Smooth muscle cell (in vitro differentiated cells): Measurements from ENCODE around the gene ACACB. TPM values are rescaled to one million over a fixed set of nuclear protein-coding genes. Genes with fewer than 3 reads are reported as not detected.

ENCODE experiments used
- DNase-seq: peaks from one replicate; lab custom pipeline; 2025; ENCODE audit not compliant: unreplicated experiment; lab: John Stamatoyannopoulos, UW
- H2AFZ ChIP-seq: fragments of 200-600 bp; sonication (generic); 2 replicates; pipeline ENCODE4 v1.6.0; 2016; ENCODE audit warnings: antibody characterized with exemption, low read depth, mild to moderate bottlenecking
- H3F3A ChIP-seq: fragments of 200-600 bp; sonication (generic); 2 replicates; pipeline ENCODE4 v1.6.0; 2017; ENCODE audit warnings: antibody characterized with exemption, low read depth
- H3K27ac ChIP-seq: fragments of 200-600 bp; sonication (generic); 2 replicates; pipeline ENCODE4 v1.5.1; 2016; ENCODE audit warnings: low read depth, mild to moderate bottlenecking
- H3K27me3 ChIP-seq: fragments of 200-600 bp; sonication (generic); 2 replicates; pipeline ENCODE4 v1.6.1; 2016; ENCODE audit warnings: low read depth, mild to moderate bottlenecking
- H3K36me3 ChIP-seq: fragments of 200-600 bp; sonication (generic); 2 replicates; pipeline ENCODE4 v1.5.1; 2016; ENCODE audit warnings: low read depth
- H3K4me1 ChIP-seq: fragments of 200-600 bp; sonication (generic); 2 replicates; pipeline ENCODE4 v1.5.1; 2016; ENCODE audit warnings: low read depth
- H3K4me2 ChIP-seq: fragments of 200-600 bp; sonication (generic); 2 replicates; pipeline ENCODE4 v1.6.0; 2016; ENCODE audit warnings: mild to moderate bottlenecking
- H3K4me3 ChIP-seq: fragments of 200-600 bp; sonication (generic); 2 replicates; pipeline ENCODE4 v1.5.1; 2016; ENCODE audit warnings: mild to moderate bottlenecking
- H3K79me2 ChIP-seq: fragments of 200-600 bp; sonication (generic); 2 replicates; pipeline ENCODE4 v1.6.0; 2016; ENCODE audit warnings: low read depth, mild to moderate bottlenecking
- H3K9ac ChIP-seq: fragments of 200-600 bp; sonication (generic); 2 replicates; pipeline ENCODE4 v1.6.0; 2016; ENCODE audit warnings: low read depth
- H3K9me3 ChIP-seq: fragments of 200-600 bp; sonication (generic); replicated peaks from 2 replicates; pipeline ENCODE4 v1.5.1; 2016; ENCODE audit warnings: low read depth
- H4K20me1 ChIP-seq: fragments of 200-600 bp; sonication (generic); 2 replicates; pipeline ENCODE4 v1.6.0; 2016; ENCODE audit warnings: low read depth
- CTCF ChIP-seq: fragments of 200-600 bp; sonication (generic); IDR thresholded peaks from 2 replicates; pipeline ENCODE4 v1.5.1; 2017; ENCODE audit warnings: borderline replicate concordance, mild to moderate bottlenecking, antibody characterized with exemption; ENCODE audit not compliant: insufficient read depth, poor library complexity, severe bottlenecking
- WGBS: methylation state at CpG from one replicate; pipeline ENCODE4 v1.1.7; 2016; ENCODE audit warnings: low lambda C conversion rate; 5-methylcytosine and 5-hydroxymethylcytosine counted together
- polyA plus RNA-seq: library from polyadenylated mRNA; unstranded; fragments of >200 nt; fragmentation: Nextera tagmentation; extraction: Ambion mirVana; gene quantifications from 2 replicates; pipeline ENCODE4 v1.2.1, GENCODE V29; 2016
- total RNA-seq: library from RNA; depleted of rRNA; stranded (reverse); fragments of >200 nt; gene quantifications from 2 replicates; pipeline ENCODE4 v1.2.3, GENCODE V29; 2014

Gene ACACB
- total and polyA plus RNA-seq, 2 experiments from 2014 or later = 0.58 to 2.0 TPM

- Histone ChIP-seq H3K4me2 (no peak overlapping the region), H3K79me2 (no peaks in the 10 kb centered on the region), H3K9ac (no peak overlapping the region), H3K9me3 (no peaks in the 10 kb centered on the region), H3F3A (no peaks in the 10 kb centered on the region), H4K20me1 (no peaks in the 10 kb centered on the region), H3K4me1 (no peaks in the 10 kb centered on the region), H3K4me3 (no peak overlapping the region), H3K27ac (no peak overlapping the region), H3K27me3 (no peaks in the 10 kb centered on the region), H2AFZ (no peak overlapping the region), H3K36me3 (no peaks in the 10 kb centered on the region)
- TF ChIP-seq CTCF = no peak
- no peak for DNase-seq
- 92% methylated on average over 6 of the region's 6 CpGs for WGBS
These were observed 46.8 kb downstream of the ACACB start for GRCh38 chr12:109163167-109163566.

GRCh38 chr12:109165599-109165998, 49.2 kb downstream of the ACACB start:
- TF ChIP-seq CTCF = no peak
- no peaks in the 10 kb centered on the region for H3K9me3 ChIP-seq
- no peaks in the 10 kb centered on the region for H4K20me1 ChIP-seq
- no peak for DNase-seq
- 97% methylated on average over 1 of the region's 1 CpG for WGBS
- no peak overlapping the region for H2AFZ ChIP-seq
- H3K79me2 ChIP-seq = no peaks in the 10 kb centered on the region
- no peak overlapping the region for H3K4me2 ChIP-seq
- no peaks in the 10 kb centered on the region for H3K4me1 ChIP-seq
- H3K27me3 ChIP-seq = no peaks in the 10 kb centered on the region
- H3K4me3 ChIP-seq = no peak overlapping the region
- no peak overlapping the region for H3K27ac ChIP-seq
- H3K9ac ChIP-seq = no peak overlapping the region
- no peaks in the 10 kb centered on the region for H3F3A ChIP-seq
- no peaks in the 10 kb centered on the region for H3K36me3 ChIP-seq

- no peak for TF ChIP-seq CTCF
- no peaks in the 10 kb centered on the region for H3K4me1 ChIP-seq
- H3F3A ChIP-seq = no peaks in the 10 kb centered on the region
- 92% methylated on average over 8 of the region's 9 CpGs for WGBS
- no peak overlapping the region for H3K9ac ChIP-seq
- no peaks in the 10 kb centered on the region for H3K9me3 ChIP-seq
- no peak overlapping the region for H3K4me2 ChIP-seq
- H3K4me3 ChIP-seq = no peak overlapping the region
- no peak overlapping the region for H2AFZ ChIP-seq
- H4K20me1 ChIP-seq = no peaks in the 10 kb centered on the region
- no peaks in the 10 kb centered on the region for H3K27me3 ChIP-seq
- no peak for DNase-seq
- H3K79me2 ChIP-seq = no peaks in the 10 kb centered on the region
- no peaks in the 10 kb centered on the region for H3K36me3 ChIP-seq
- no peak overlapping the region for H3K27ac ChIP-seq
These were observed 50.0 kb downstream of the ACACB start for GRCh38 chr12:109166371-109166770.

GRCh38 chr12:109167781-109168180, 51.4 kb downstream of the ACACB start:
- TF ChIP-seq CTCF = no peak
- no peak for DNase-seq
- no peaks in the 10 kb centered on the region for H3K36me3 ChIP-seq
- H3K4me2 ChIP-seq = no peak overlapping the region
- H3F3A ChIP-seq = no peaks in the 10 kb centered on the region
- no peaks in the 10 kb centered on the region for H3K27me3 ChIP-seq
- no peak overlapping the region for H3K4me3 ChIP-seq
- no peaks in the 10 kb centered on the region for H3K79me2 ChIP-seq
- no peak overlapping the region for H2AFZ ChIP-seq
- 97% methylated on average over 18 of the region's 18 CpGs for WGBS
- H3K9me3 ChIP-seq = no peaks in the 10 kb centered on the region
- no peak overlapping the region for H3K27ac ChIP-seq
- no peaks in the 10 kb centered on the region for H3K4me1 ChIP-seq
- no peak overlapping the region for H3K9ac ChIP-seq
- no peaks in the 10 kb centered on the region for H4K20me1 ChIP-seq
